Colonic mucosa (tissue), 4 donors: Measurements from ENCODE around the gene TECR. TPM values are rescaled to one million over a fixed set of nuclear protein-coding genes. Genes with fewer than 3 reads are reported as not detected.

Experiments
- DNase-seq: peaks from one replicate; pipeline ENCODE4 v3.0.0-alpha.2; 2020
- H3K27ac ChIP-seq: fragments of 200-600 bp; one replicate; pipeline ENCODE4 v1.8.0; 2021
- H3K27me3 ChIP-seq: fragments of 200-600 bp; one replicate; pipeline ENCODE4 v1.8.0; 2021
- H3K36me3 ChIP-seq: fragments of 200-600 bp; one replicate; pipeline ENCODE4 v1.8.0; 2021
- H3K4me1 ChIP-seq: fragments of 200-600 bp; one replicate; pipeline ENCODE4 v1.8.0; 2021; ENCODE audit warnings: mild to moderate bottlenecking
- H3K4me3 ChIP-seq: fragments of 200-600 bp; one replicate; pipeline ENCODE4 v1.8.0; 2021
- H3K9ac ChIP-seq, 2 donors: one replicate each; pipeline ENCODE4 v1.7.0; 2013; ENCODE audit warnings: control low read depth in 2 of 2, low read depth in 2 of 2, low read length in 2 of 2
- H3K9me3 ChIP-seq: fragments of 200-600 bp; one replicate; pipeline ENCODE4 v1.8.0; 2021
- CTCF ChIP-seq: fragments of 200-600 bp; IDR thresholded peaks from one replicate; pipeline ENCODE4 v1.8.0; 2022; ENCODE audit warnings: antibody characterized with exemption, mild to moderate bottlenecking
- intact Hi-C: fragments of 100-400 bp; cut with DNase I; formaldehyde crosslinking; loops from one replicate; pipeline ENCODE4 v1.14.1; 2022
- total RNA-seq, 2 donors: library from RNA; stranded (reverse); fragmentation: NEBNext Ultra II Directional in 1 of 2; extraction: Animal tissue kit (Norgen Biotek cat#: 25700) in 1 of 2; gene quantifications; one replicate each; pipeline ENCODE4 v1.2.1, GENCODE V29; 2021
- donor health status: healthy.
- donor health status: DM: no; HTN: no; CAD: no.
- donor health status: DM: no; HTN: no; CAD: no.

Gene TECR
- total RNA-seq, 2 donors from 2014 or later: 136 to 201 TPM

GRCh38 chr19:14520543-14520942, 8.9 kb upstream of the TECR start:
- H3K4me1 ChIP-seq: peaks cover 16% of the 10 kb centered on the region

GRCh38 chr19:14525729-14526128, 3.7 kb upstream of the TECR start:
- no peak for DNase-seq
- intact Hi-C loops: no loop called here

More at GRCh38 chr19:14520543-14520942, 8.9 kb upstream of the TECR start:
- intact Hi-C loops: no loop called here
- no peak overlapping the region for H3K9ac ChIP-seq
- H3K9me3 ChIP-seq: no peaks in the 10 kb centered on the region
- H3K4me3 ChIP-seq: no peak overlapping the region
- H3K36me3 ChIP-seq: peaks cover 5% of the 10 kb centered on the region
- no peaks in the 10 kb centered on the region for H3K27me3 ChIP-seq
- DNase-seq: no peak
- peak overlapping the region; percentile 97 for H3K27ac ChIP-seq
- TF ChIP-seq CTCF: no peak

GRCh38 chr19:14526423-14526822, 3.0 kb upstream of the TECR start:
- no peak overlapping the region for H3K9ac ChIP-seq
- intact Hi-C loops: no loop called here
- TF ChIP-seq CTCF: no peak
- H3K27ac ChIP-seq: no peak overlapping the region
- H3K4me3 ChIP-seq: no peak overlapping the region
- H3K27me3 ChIP-seq: no peaks in the 10 kb centered on the region
- H3K36me3 ChIP-seq: no peaks in the 10 kb centered on the region
- H3K4me1 ChIP-seq: peaks cover 4% of the 10 kb centered on the region
- DNase-seq: no peak
- H3K9me3 ChIP-seq: no peaks in the 10 kb centered on the region

More at GRCh38 chr19:14525729-14526128, 3.7 kb upstream of the TECR start:
- H3K27ac ChIP-seq: no peak overlapping the region
- H3K9ac ChIP-seq: no peak overlapping the region
- H3K4me1 ChIP-seq: peaks cover 4% of the 10 kb centered on the region
- H3K36me3 ChIP-seq: no peaks in the 10 kb centered on the region
- no peaks in the 10 kb centered on the region for H3K9me3 ChIP-seq
- no peak for TF ChIP-seq CTCF
- no peaks in the 10 kb centered on the region for H3K27me3 ChIP-seq
- no peak overlapping the region for H3K4me3 ChIP-seq

- Histone ChIP-seq H3K9me3 (no peaks in the 10 kb centered on the region), H3K27ac (peak overlapping the region; percentile 92), H3K4me3 (peak overlapping the region; percentile 65), H3K27me3 (no peaks in the 10 kb centered on the region), H3K9ac (peak overlapping the region; percentile 26 to 63), H3K36me3 (no peaks in the 10 kb centered on the region), H3K4me1 (peaks cover 4% of the 10 kb centered on the region)
- DNase-seq: no peak
- intact Hi-C loops: no loop called here
- TF ChIP-seq CTCF: no peak
Observed at GRCh38 chr19:14528419-14529253, 758 bp upstream of the TECR start.

GRCh38 chr19:14530005-14530348, 583 bp downstream of the TECR start:
- intact Hi-C loops: no loop called here
- peak overlapping the region; percentile 91 to 97 for H3K9ac ChIP-seq
- DNase-seq: peak; percentile 74

More at GRCh38 chr19:14530005-14530348, 583 bp downstream of the TECR start:
- Histone ChIP-seq H3K27me3 (no peaks in the 10 kb centered on the region), H3K9me3 (no peaks in the 10 kb centered on the region), H3K4me3 (peak overlapping the region; percentile 65), H3K27ac (peak overlapping the region; percentile 92), H3K36me3 (no peaks in the 10 kb centered on the region), H3K4me1 (peaks cover 4% of the 10 kb centered on the region)
- TF ChIP-seq CTCF: no peak
